Memory B cell (primary cell): ENCODE data around the gene WDFY4.

Experiments
- ATAC-seq: fragments of 150-1000 bp; cut with Tn5 transposase; 2 replicates; pipeline ENCODE4 v1.10.0; 2021; ENCODE audit warnings: low read depth, mild to moderate bottlenecking, moderate library complexity
- DNase-seq, 2 donors: peaks; one replicate each; pipeline ENCODE4 v3.0.0; 2022; ENCODE audit warnings: low spot score in 2 of 2
- H3K27ac Mint-ChIP-seq: one replicate; pipeline ENCODE4 v1.8.0; 2022; ENCODE audit warnings: mild to moderate bottlenecking, moderate library complexity, mixed read lengths
- H3K27me3 Mint-ChIP-seq: one replicate; pipeline ENCODE4 v1.8.0; 2022; ENCODE audit warnings: mixed read lengths
- H3K36me3 Mint-ChIP-seq: one replicate; pipeline ENCODE4 v1.8.0; 2022; ENCODE audit warnings: mild to moderate bottlenecking, mixed read lengths
- H3K4me1 Mint-ChIP-seq: one replicate; pipeline ENCODE4 v1.8.0; 2022; ENCODE audit warnings: mixed read lengths
- H3K4me3 Mint-ChIP-seq: one replicate; pipeline ENCODE4 v1.8.0; 2022; ENCODE audit warnings: mild to moderate bottlenecking, moderate library complexity, mixed read lengths
- H3K9me3 Mint-ChIP-seq: one replicate; pipeline ENCODE4 v1.8.0; 2022; ENCODE audit warnings: mixed read lengths

WDFY4 gene

GRCh38 chr10:48667960-48668590 is 16.6 kb upstream of the WDFY4 start:
- Mint-ChIP-seq H3K4me1 (peaks cover 43% of the 10 kb centered on the region), H3K4me3 (peak overlapping the region; percentile 63), H3K27me3 (no peaks in the 10 kb centered on the region), H3K27ac (peak overlapping the region; percentile 100), H3K9me3 (peaks cover 4% of the 10 kb centered on the region), H3K36me3 (peaks cover 3% of the 10 kb centered on the region)
- peak; percentile 51 for ATAC-seq
- peak; percentile 73 to 87 for DNase-seq

- H3K4me1 Mint-ChIP-seq: peaks cover 45% of the 10 kb centered on the region
- DNase-seq (peak; percentile 92 to 95), ATAC-seq (peak; percentile 66)
- H3K4me3 Mint-ChIP-seq: peak overlapping the region; percentile 78
- H3K36me3 Mint-ChIP-seq: no peaks in the 10 kb centered on the region
- H3K27me3 Mint-ChIP-seq: no peaks in the 10 kb centered on the region
- H3K27ac Mint-ChIP-seq: peak overlapping the region; percentile 100
- no peaks in the 10 kb centered on the region for H3K9me3 Mint-ChIP-seq
These were observed 13.4 kb upstream of the WDFY4 start for GRCh38 chr10:48670978-48671913.

GRCh38 chr10:48671914-48672595 is 12.6 kb upstream of the WDFY4 start:
- Mint-ChIP-seq H3K27me3 (no peaks in the 10 kb centered on the region), H3K4me1 (peaks cover 39% of the 10 kb centered on the region), H3K27ac (peak overlapping the region; percentile 100), H3K4me3 (peak overlapping the region; percentile 78), H3K36me3 (no peaks in the 10 kb centered on the region), H3K9me3 (no peaks in the 10 kb centered on the region)
- ATAC-seq (peak; percentile 38), DNase-seq (peak; percentile 74 to 82)

GRCh38 chr10:48672596-48673265 is 11.9 kb upstream of the WDFY4 start:
- DNase-seq (peak; percentile 51 to 56), ATAC-seq (peak; percentile 10)
- Mint-ChIP-seq H3K4me1 (peaks cover 39% of the 10 kb centered on the region), H3K27ac (peak overlapping the region; percentile 100), H3K36me3 (no peaks in the 10 kb centered on the region), H3K4me3 (peak overlapping the region; percentile 78), H3K9me3 (no peaks in the 10 kb centered on the region), H3K27me3 (no peaks in the 10 kb centered on the region)

GRCh38 chr10:48677625-48678024 is 7.0 kb upstream of the WDFY4 start:
- H3K4me1 Mint-ChIP-seq: peaks cover 33% of the 10 kb centered on the region
- H3K27me3 Mint-ChIP-seq: no peaks in the 10 kb centered on the region
- H3K4me3 Mint-ChIP-seq: peak overlapping the region; percentile 81
- no peak for DNase-seq
- peaks cover 2% of the 10 kb centered on the region for H3K36me3 Mint-ChIP-seq
- H3K9me3 Mint-ChIP-seq: peaks cover 2% of the 10 kb centered on the region
- peak overlapping the region; percentile 86 for H3K27ac Mint-ChIP-seq
- no peak for ATAC-seq

GRCh38 chr10:48678041-48678440 is 6.6 kb upstream of the WDFY4 start:
- H3K4me3 Mint-ChIP-seq: peak overlapping the region; percentile 81
- peaks cover 2% of the 10 kb centered on the region for H3K9me3 Mint-ChIP-seq
- peaks cover 29% of the 10 kb centered on the region for H3K4me1 Mint-ChIP-seq
- DNase-seq (peak in 1 of 2 donors; percentile 47), ATAC-seq (peak; percentile 95)
- H3K27ac Mint-ChIP-seq: peak overlapping the region; percentile 86
- no peaks in the 10 kb centered on the region for H3K27me3 Mint-ChIP-seq
- peaks cover 2% of the 10 kb centered on the region for H3K36me3 Mint-ChIP-seq

- H3K9me3 Mint-ChIP-seq: peaks cover 2% of the 10 kb centered on the region
- no peaks in the 10 kb centered on the region for H3K27me3 Mint-ChIP-seq
- peaks cover 46% of the 10 kb centered on the region for H3K4me1 Mint-ChIP-seq
- ATAC-seq (no peak), DNase-seq (no peak)
- peak overlapping the region; percentile 75 for H3K27ac Mint-ChIP-seq
- no peak overlapping the region for H3K4me3 Mint-ChIP-seq
- H3K36me3 Mint-ChIP-seq: peaks cover 7% of the 10 kb centered on the region
These were observed 2.9 kb upstream of the WDFY4 start for GRCh38 chr10:48681740-48682139.

GRCh38 chr10:48682265-48682664 is 2.4 kb upstream of the WDFY4 start:
- peak overlapping the region; percentile 75 for H3K27ac Mint-ChIP-seq
- H3K9me3 Mint-ChIP-seq: peaks cover 2% of the 10 kb centered on the region
- DNase-seq (no peak), ATAC-seq (no peak)
- H3K4me1 Mint-ChIP-seq: peaks cover 50% of the 10 kb centered on the region
- H3K27me3 Mint-ChIP-seq: no peaks in the 10 kb centered on the region
- peaks cover 7% of the 10 kb centered on the region for H3K36me3 Mint-ChIP-seq
- peak overlapping the region; percentile 18 for H3K4me3 Mint-ChIP-seq

GRCh38 chr10:48683424-48683823 is 1.2 kb upstream of the WDFY4 start:
- Mint-ChIP-seq H3K4me1 (peaks cover 51% of the 10 kb centered on the region), H3K27me3 (no peaks in the 10 kb centered on the region), H3K36me3 (peaks cover 5% of the 10 kb centered on the region), H3K27ac (peak overlapping the region; percentile 100), H3K9me3 (no peaks in the 10 kb centered on the region), H3K4me3 (peak overlapping the region; percentile 97)
- ATAC-seq (no peak), DNase-seq (no peak)

- Mint-ChIP-seq H3K4me3 (peak overlapping the region; percentile 97), H3K4me1 (peaks cover 51% of the 10 kb centered on the region), H3K9me3 (no peaks in the 10 kb centered on the region), H3K27ac (peak overlapping the region; percentile 100), H3K27me3 (no peaks in the 10 kb centered on the region), H3K36me3 (peaks cover 5% of the 10 kb centered on the region)
- DNase-seq (peak in 1 of 2 donors; percentile 53), ATAC-seq (peak; percentile 63)
These were observed 805 bp upstream of the WDFY4 start for GRCh38 chr10:48683868-48684267.

- DNase-seq: no peak
- Mint-ChIP-seq H3K9me3 (no peaks in the 10 kb centered on the region), H3K4me1 (peaks cover 50% of the 10 kb centered on the region), H3K27ac (peak overlapping the region; percentile 100), H3K36me3 (peaks cover 5% of the 10 kb centered on the region), H3K4me3 (peak overlapping the region; percentile 97), H3K27me3 (no peaks in the 10 kb centered on the region)
- ATAC-seq: no peak
These were observed 246 bp upstream of the WDFY4 start for GRCh38 chr10:48684463-48684791.

- peak overlapping the region; percentile 100 for H3K27ac Mint-ChIP-seq
These were observed 1.1 kb downstream of the WDFY4 start for GRCh38 chr10:48685731-48686130.

GRCh38 chr10:48690791-48691660 is 6.4 kb downstream of the WDFY4 start:
- Mint-ChIP-seq H3K36me3 (peaks cover 24% of the 10 kb centered on the region), H3K4me3 (no peak overlapping the region), H3K9me3 (no peaks in the 10 kb centered on the region), H3K4me1 (peaks cover 60% of the 10 kb centered on the region), H3K27ac (peak overlapping the region; percentile 93), H3K27me3 (no peaks in the 10 kb centered on the region)
- no peak for ATAC-seq
- DNase-seq: no peak

More at GRCh38 chr10:48685731-48686130, 1.1 kb downstream of the WDFY4 start:
- ATAC-seq (no peak), DNase-seq (no peak)
- peaks cover 11% of the 10 kb centered on the region for H3K36me3 Mint-ChIP-seq
- H3K4me3 Mint-ChIP-seq: peak overlapping the region; percentile 97
- H3K4me1 Mint-ChIP-seq: peaks cover 58% of the 10 kb centered on the region
- no peaks in the 10 kb centered on the region for H3K27me3 Mint-ChIP-seq
- no peaks in the 10 kb centered on the region for H3K9me3 Mint-ChIP-seq
